GM11168 (cell line): Measurements from ENCODE around the gene SETBP1.

ENCODE experiments used
- in situ Hi-C: fragments of 300-500 bp; cut with MboI; formaldehyde crosslinking; loops from one replicate; pipeline ENCODE4 v1.12.0; 2022; ENCODE audit warnings: low sequenced_read_pairs; ENCODE audit not compliant: unreplicated experiment

The SETBP1 gene

GRCh38 chr18:45066886-45067285, 386.2 kb downstream of the SETBP1 start:
- in situ Hi-C loops = no loop called here

- in situ Hi-C loops = no loop called here
These were observed 387.9 kb downstream of the SETBP1 start for GRCh38 chr18:45068400-45069094.

GRCh38 chr18:45069546-45069945, 388.9 kb downstream of the SETBP1 start:
- in situ Hi-C loops = no loop called here

GRCh38 chr18:45071956-45072355, 391.3 kb downstream of the SETBP1 start:
- in situ Hi-C loops = no loop called here

GRCh38 chr18:45073556-45073955, 392.9 kb downstream of the SETBP1 start:
- in situ Hi-C loops = no loop called here

- in situ Hi-C loops = no loop called here
These were observed 401.0 kb downstream of the SETBP1 start for GRCh38 chr18:45081566-45082181.

- in situ Hi-C loops = no loop called here
These were observed 402.7 kb downstream of the SETBP1 start for GRCh38 chr18:45083226-45083855.

GRCh38 chr18:45084206-45084605, 403.5 kb downstream of the SETBP1 start:
- in situ Hi-C loops = no loop called here

- in situ Hi-C loops = no loop called here
These were observed 405.4 kb downstream of the SETBP1 start for GRCh38 chr18:45085916-45086624.

GRCh38 chr18:45086777-45087176, 406.1 kb downstream of the SETBP1 start:
- in situ Hi-C loops = no loop called here

GRCh38 chr18:45090526-45091140, 409.9 kb downstream of the SETBP1 start:
- in situ Hi-C loops = no loop called here

- in situ Hi-C loops = no loop called here
These were observed 419.8 kb downstream of the SETBP1 start for GRCh38 chr18:45100321-45101105.

- in situ Hi-C loops = no loop called here
These were observed 421.4 kb downstream of the SETBP1 start for GRCh38 chr18:45102126-45102525.

GRCh38 chr18:45102863-45103262, 422.2 kb downstream of the SETBP1 start:
- in situ Hi-C loops = no loop called here

GRCh38 chr18:45103319-45104048, 422.8 kb downstream of the SETBP1 start:
- in situ Hi-C loops = no loop called here

GRCh38 chr18:45104049-45104395, 423.3 kb downstream of the SETBP1 start:
- in situ Hi-C loops = no loop called here

- in situ Hi-C loops = no loop called here
These were observed 425.7 kb downstream of the SETBP1 start for GRCh38 chr18:45106331-45106774.

- in situ Hi-C loops = no loop called here
These were observed 426.7 kb downstream of the SETBP1 start for GRCh38 chr18:45107425-45107824.

GRCh38 chr18:45108754-45109153, 428.1 kb downstream of the SETBP1 start:
- in situ Hi-C loops = no loop called here
